MM.1S (cell line): Measurements from ENCODE around the gene CSF3R.

Experiments used
- EZH2 ChIP-seq: fragments of 300-600 bp; sonication (generic); optimal IDR thresholded peaks from 2 replicates; pipeline ENCODE3; 2017; ENCODE audit warnings: low read depth, mild to moderate bottlenecking, antibody characterized with exemption, low read length, mixed read lengths
- EZH2phosphoT487 ChIP-seq: fragments of 300-600 bp; sonication (generic); IDR thresholded peaks from 2 replicates; pipeline ENCODE4 v1.6.1; 2018; ENCODE audit warnings: antibody characterized with exemption, low read length
- TF ChIP-seq, protein P1 (sequence below): fragments of 300-600 bp; sonication (generic); IDR thresholded peaks from 2 replicates; pipeline ENCODE4 v1.5.1; 2016; ENCODE audit warnings: antibody characterized with exemption, low read length, mixed read lengths

DNA sequence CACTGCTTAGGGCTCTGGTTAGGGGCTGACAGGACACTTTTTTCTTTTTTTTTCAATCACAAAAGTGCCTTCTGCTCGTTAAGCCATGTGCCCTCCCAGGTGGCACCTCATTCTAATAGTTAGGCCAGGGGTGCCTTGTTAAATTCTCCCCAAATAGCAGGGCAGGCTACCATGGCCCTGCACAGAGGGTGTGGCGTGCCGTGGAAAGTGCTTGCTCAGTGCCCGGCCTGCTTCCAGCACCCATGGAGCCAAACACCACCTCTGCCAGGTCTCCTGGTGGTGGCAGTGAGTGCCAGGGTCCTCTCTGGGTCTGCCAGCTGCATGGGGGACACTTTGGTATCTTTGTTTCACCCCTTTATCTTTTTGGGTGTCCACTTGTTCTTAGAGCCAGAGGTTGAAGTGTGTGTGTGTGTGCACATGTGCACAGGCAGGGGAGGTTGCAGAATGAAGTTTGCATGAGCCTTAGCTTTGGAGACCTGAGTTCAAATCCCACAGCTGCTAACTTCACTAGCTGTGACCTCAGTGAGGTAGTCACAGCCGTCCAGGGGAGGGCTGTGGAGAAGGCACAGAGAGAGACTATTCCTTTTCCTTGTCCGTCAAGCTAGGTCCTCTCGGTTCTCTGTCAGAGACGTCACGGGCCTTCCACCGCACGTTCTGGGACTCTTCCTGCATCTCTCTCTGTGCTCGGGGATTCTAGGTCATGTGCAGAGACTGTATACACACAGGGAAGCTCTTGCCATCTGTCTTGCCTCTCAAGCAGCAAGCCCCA, 39.9 kb upstream of the CSF3R start:
- TF ChIP-seq EZH2 (no peak), EZH2phosphoT487 (no peak)
- TF ChIP-seq, protein P1, sequence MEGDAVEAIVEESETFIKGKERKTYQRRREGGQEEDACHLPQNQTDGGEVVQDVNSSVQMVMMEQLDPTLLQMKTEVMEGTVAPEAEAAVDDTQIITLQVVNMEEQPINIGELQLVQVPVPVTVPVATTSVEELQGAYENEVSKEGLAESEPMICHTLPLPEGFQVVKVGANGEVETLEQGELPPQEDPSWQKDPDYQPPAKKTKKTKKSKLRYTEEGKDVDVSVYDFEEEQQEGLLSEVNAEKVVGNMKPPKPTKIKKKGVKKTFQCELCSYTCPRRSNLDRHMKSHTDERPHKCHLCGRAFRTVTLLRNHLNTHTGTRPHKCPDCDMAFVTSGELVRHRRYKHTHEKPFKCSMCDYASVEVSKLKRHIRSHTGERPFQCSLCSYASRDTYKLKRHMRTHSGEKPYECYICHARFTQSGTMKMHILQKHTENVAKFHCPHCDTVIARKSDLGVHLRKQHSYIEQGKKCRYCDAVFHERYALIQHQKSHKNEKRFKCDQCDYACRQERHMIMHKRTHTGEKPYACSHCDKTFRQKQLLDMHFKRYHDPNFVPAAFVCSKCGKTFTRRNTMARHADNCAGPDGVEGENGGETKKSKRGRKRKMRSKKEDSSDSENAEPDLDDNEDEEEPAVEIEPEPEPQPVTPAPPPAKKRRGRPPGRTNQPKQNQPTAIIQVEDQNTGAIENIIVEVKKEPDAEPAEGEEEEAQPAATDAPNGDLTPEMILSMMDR, result no peak
